ENCODE results near the gene TEAD4. TPM values are rescaled to one million over a fixed set of nuclear protein-coding genes. Genes with fewer than 3 reads are reported as not detected.

The TEAD4 gene
- total RNA-seq, 1 experiment from 2014 or later = 127 TPM

- peaks cover 11 to 78% (median 24%) of the 10 kb centered on the region in 3 experiments for H3K36me3 Mint-ChIP-seq (ENCODE audit: insufficient read depth in 1 of 3, low read depth in 3 of 3)
- no peak overlapping the region for H3K27ac ChIP-seq (ENCODE audit: insufficient read length, low read depth, low read length)
Observed at GRCh38 chr12:2999265-2999841, 40.2 kb downstream of the TEAD4 start.

More at GRCh38 chr12:2999265-2999841, 40.2 kb downstream of the TEAD4 start:
- no peak overlapping the region for H4K91ac ChIP-seq (ENCODE audit: insufficient read length, low read depth, low read length)
- H3K23ac ChIP-seq (ENCODE audit: insufficient read length, low read depth, low read length) = no peak overlapping the region
- no peak overlapping the region for H2AFZ ChIP-seq (ENCODE audit: low read length)
- no peaks in the 10 kb centered on the region for H3K9me3 Mint-ChIP-seq
- no peak overlapping the region for H2BK5ac ChIP-seq (ENCODE audit: insufficient read length, low read length)
- peak overlapping the region; percentile 59 to 96 (median 95); a peak in 6 of 7 replicates for H3K27ac Mint-ChIP-seq
- no peak for TF ChIP-seq CTCF (conservative IDR thresholded peaks at IDR 0.05)
- H3T11ph ChIP-seq (ENCODE audit: low read length) = no peak overlapping the region
- H2BK20ac ChIP-seq (ENCODE audit: low read depth, low read length, poor library complexity, severe bottlenecking) = no peak overlapping the region
- no peak overlapping the region for H4K5ac ChIP-seq (ENCODE audit: insufficient read length, low read depth, low read length)
- H3K14ac ChIP-seq (ENCODE audit: insufficient read depth, low read length) = no peak overlapping the region; the same call in 1 of the 2 replicates
- no peak overlapping the region for H3K4ac ChIP-seq (ENCODE audit: low read depth, low read length)
- no peak overlapping the region for H2BK15ac ChIP-seq (ENCODE audit: low read depth, low read length)
- no peak overlapping the region for H2BK12ac ChIP-seq (ENCODE audit: insufficient read length, low read depth, low read length)
- H3K4me2 ChIP-seq (ENCODE audit: insufficient read depth, insufficient read length, low read length) = no peak overlapping the region
- H3K4me1 ChIP-seq (ENCODE audit: insufficient read depth, low read length) = peaks cover 8% of the 10 kb centered on the region
- H3K79me2 ChIP-seq (ENCODE audit: insufficient read depth, low read length) = peaks cover 4% of the 10 kb centered on the region; the same call in 1 of the 2 replicates
- no CpG with 5 or more reads among the region's 23 CpGs for WGBS (ENCODE audit: extremely low coverage, insufficient read length, low lambda C conversion rate)
- H3K4me1 Mint-ChIP-seq = peaks cover 48 to 54% of the 10 kb centered on the region in 2 experiments
- H4K8ac ChIP-seq (replicated peaks; ENCODE audit: insufficient read length, low read depth, low read length) = no peak overlapping the region
- peak; percentile 81 for DNase-seq
- H3K9me3 ChIP-seq (ENCODE audit: control insufficient read depth, low read depth, low read length) = no peaks in the 10 kb centered on the region
- no peak overlapping the region for H3K56ac ChIP-seq (ENCODE audit: insufficient read length, low read depth, low read length)
- H3K4me3 Mint-ChIP-seq = peak overlapping the region in 1 of 2 experiments; percentile 17; a peak in 1 of 5 replicates
- H4K20me1 ChIP-seq (ENCODE audit: control insufficient read depth, insufficient read depth, insufficient read length) = no peaks in the 10 kb centered on the region
- no peak overlapping the region for H2BK120ac ChIP-seq (ENCODE audit: low read depth, low read length, poor library complexity, severe bottlenecking)
- H3K79me1 ChIP-seq (ENCODE audit: insufficient read depth, low read depth, low read length, poor library complexity, severe bottlenecking) = peaks cover 12% of the 10 kb centered on the region
- no peak overlapping the region for H3K9ac ChIP-seq (ENCODE audit: extremely low read depth, insufficient read length, low read length)
- no peak overlapping the region for H3K18ac ChIP-seq (ENCODE audit: insufficient read length, low read depth, low read length)
- no peak overlapping the region for H2AK5ac ChIP-seq (ENCODE audit: insufficient read length, low read length)
- no peaks in the 10 kb centered on the region for H3K23me2 ChIP-seq (ENCODE audit: insufficient read length, low read depth, low read length, poor library complexity, severe bottlenecking)
- no peaks in the 10 kb centered on the region for H3K27me3 ChIP-seq (ENCODE audit: insufficient read depth, low read length)
- H3K27me3 Mint-ChIP-seq (ENCODE audit: low read depth) = no peaks in the 10 kb centered on the region; the same call in 1 of the 2 replicates
